Measurements from ENCODE around the gene PPARA.

Gene PPARA

GRCh38 chr22:46122980-46123693 lies 27.2 kb upstream of the PPARA start:
- Histone ChIP-seq H3K27ac (ENCODE audit: low read length) (no peak overlapping the region), H3K4me1 (ENCODE audit: control insufficient read depth in 1 of 2, insufficient read depth in 2 of 2, low read length in 2 of 2) (peaks cover 0 to 5% of the 10 kb centered on the region in 2 donors), H3K36me3 (ENCODE audit: control insufficient read depth in 1 of 2, insufficient read depth in 2 of 2, low read length in 2 of 2) (no peaks in the 10 kb centered on the region), H3K9me3 (ENCODE audit: control insufficient read depth in 1 of 2, low read length in 2 of 2) (no peaks in the 10 kb centered on the region), H3K27me3 (ENCODE audit: low read depth, low read length) (no peaks in the 10 kb centered on the region), H3K4me3 (ENCODE audit: low read depth in 1 of 2, low read length in 2 of 2) (peak overlapping the region in 1 of 2 donors; percentile 14)

GRCh38 chr22:46123694-46124382 lies 26.5 kb upstream of the PPARA start:
- H3K27ac ChIP-seq (ENCODE audit: low read length) = no peak overlapping the region
- H3K36me3 ChIP-seq (ENCODE audit: control insufficient read depth in 1 of 2, insufficient read depth in 2 of 2, low read length in 2 of 2) = no peaks in the 10 kb centered on the region
- H3K9me3 ChIP-seq (ENCODE audit: control insufficient read depth in 1 of 2, low read length in 2 of 2) = no peaks in the 10 kb centered on the region
- H3K4me3 ChIP-seq (ENCODE audit: low read depth in 1 of 2, low read length in 2 of 2) = no peak overlapping the region
- peaks cover 0 to 5% of the 10 kb centered on the region in 2 donors for H3K4me1 ChIP-seq (ENCODE audit: control insufficient read depth in 1 of 2, insufficient read depth in 2 of 2, low read length in 2 of 2)
- H3K27me3 ChIP-seq (ENCODE audit: low read depth, low read length) = no peaks in the 10 kb centered on the region

- Histone ChIP-seq H3K9me3 (ENCODE audit: control insufficient read depth in 1 of 2, low read length in 2 of 2) (no peaks in the 10 kb centered on the region), H3K4me3 (ENCODE audit: low read depth in 1 of 2, low read length in 2 of 2) (no peak overlapping the region), H3K4me1 (ENCODE audit: control insufficient read depth in 1 of 2, insufficient read depth in 2 of 2, low read length in 2 of 2) (peaks cover 0 to 5% of the 10 kb centered on the region in 2 donors), H3K36me3 (ENCODE audit: control insufficient read depth in 1 of 2, insufficient read depth in 2 of 2, low read length in 2 of 2) (no peaks in the 10 kb centered on the region), H3K27me3 (ENCODE audit: low read depth, low read length) (no peaks in the 10 kb centered on the region), H3K27ac (ENCODE audit: low read length) (no peak overlapping the region)
These were observed 25.8 kb upstream of the PPARA start for GRCh38 chr22:46124383-46125144.

GRCh38 chr22:46125311-46125710 lies 25.0 kb upstream of the PPARA start:
- no peak overlapping the region for H3K27ac ChIP-seq (ENCODE audit: low read length)
- no peaks in the 10 kb centered on the region for H3K36me3 ChIP-seq (ENCODE audit: control insufficient read depth in 1 of 2, insufficient read depth in 2 of 2, low read length in 2 of 2)
- peaks cover 0 to 5% of the 10 kb centered on the region in 2 donors for H3K4me1 ChIP-seq (ENCODE audit: control insufficient read depth in 1 of 2, insufficient read depth in 2 of 2, low read length in 2 of 2)
- no peak overlapping the region for H3K4me3 ChIP-seq (ENCODE audit: low read depth in 1 of 2, low read length in 2 of 2)
- no peaks in the 10 kb centered on the region for H3K9me3 ChIP-seq (ENCODE audit: control insufficient read depth in 1 of 2, low read length in 2 of 2)
- no peaks in the 10 kb centered on the region for H3K27me3 ChIP-seq (ENCODE audit: low read depth, low read length)

GRCh38 chr22:46125816-46126765 lies 24.2 kb upstream of the PPARA start:
- peaks cover 0 to 5% of the 10 kb centered on the region in 2 donors for H3K4me1 ChIP-seq (ENCODE audit: control insufficient read depth in 1 of 2, insufficient read depth in 2 of 2, low read length in 2 of 2)
- H3K4me3 ChIP-seq (ENCODE audit: low read depth in 1 of 2, low read length in 2 of 2) = no peak overlapping the region
- no peaks in the 10 kb centered on the region for H3K36me3 ChIP-seq (ENCODE audit: control insufficient read depth in 1 of 2, insufficient read depth in 2 of 2, low read length in 2 of 2)
- no peaks in the 10 kb centered on the region for H3K27me3 ChIP-seq (ENCODE audit: low read depth, low read length)
- H3K27ac ChIP-seq (ENCODE audit: low read length) = no peak overlapping the region
- H3K9me3 ChIP-seq (ENCODE audit: control insufficient read depth in 1 of 2, low read length in 2 of 2) = no peaks in the 10 kb centered on the region

DNA sequence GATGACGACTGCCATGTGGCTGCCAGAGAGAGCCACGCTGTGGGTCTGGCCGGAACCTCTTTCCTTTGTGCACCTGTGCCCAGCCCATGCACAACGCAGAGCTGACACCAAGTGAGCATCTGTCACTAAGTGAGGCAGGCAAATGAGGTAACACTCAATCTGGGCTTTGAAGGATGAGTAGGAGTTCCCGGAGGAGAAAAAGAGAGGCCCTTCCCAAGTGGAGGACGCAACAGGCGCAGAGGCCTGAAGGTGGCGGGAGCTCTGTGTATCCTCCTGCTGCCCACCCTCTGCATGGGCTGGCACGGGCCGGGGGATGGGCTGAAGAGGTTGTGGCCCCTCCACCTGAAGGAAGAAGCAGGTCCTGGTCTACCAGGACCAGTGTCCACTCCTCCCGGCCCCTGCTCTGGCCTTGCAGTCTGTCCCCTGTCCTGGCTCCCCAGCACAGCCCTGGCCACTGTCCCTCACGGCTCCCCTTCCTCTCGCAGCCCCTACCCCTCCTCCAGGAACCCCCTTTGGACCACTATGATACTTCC lies 23.4 kb upstream of the PPARA start:
- Histone ChIP-seq H3K9me3 (ENCODE audit: control insufficient read depth in 1 of 2, low read length in 2 of 2) (no peaks in the 10 kb centered on the region), H3K4me1 (ENCODE audit: control insufficient read depth in 1 of 2, insufficient read depth in 2 of 2, low read length in 2 of 2) (peaks cover 0 to 5% of the 10 kb centered on the region in 2 donors), H3K36me3 (ENCODE audit: control insufficient read depth in 1 of 2, insufficient read depth in 2 of 2, low read length in 2 of 2) (no peaks in the 10 kb centered on the region), H3K4me3 (ENCODE audit: low read depth in 1 of 2, low read length in 2 of 2) (no peak overlapping the region), H3K27me3 (ENCODE audit: low read depth, low read length) (no peaks in the 10 kb centered on the region), H3K27ac (ENCODE audit: low read length) (no peak overlapping the region)

DNA sequence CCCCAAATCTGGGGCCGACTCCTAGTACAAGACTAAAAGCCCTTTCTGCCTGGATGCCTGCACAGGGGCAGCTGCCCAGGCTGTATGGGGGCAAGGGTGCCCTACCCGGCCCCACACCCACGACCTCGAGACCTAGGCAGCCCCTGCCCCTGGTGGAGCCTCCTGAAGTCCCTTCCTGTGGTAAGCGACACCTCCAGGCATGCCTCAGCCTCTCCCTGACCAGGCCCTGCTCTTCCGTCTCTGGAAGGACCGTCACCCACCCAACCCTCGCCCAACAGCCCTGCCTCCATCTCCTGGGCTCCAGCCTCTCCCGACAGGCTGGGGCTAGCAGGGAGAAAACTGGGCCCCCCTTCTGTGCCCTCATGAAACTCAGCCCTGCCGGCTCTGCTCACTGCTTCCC lies 22.8 kb upstream of the PPARA start:
- peaks cover 0 to 3% of the 10 kb centered on the region in 2 donors for H3K4me1 ChIP-seq (ENCODE audit: control insufficient read depth in 1 of 2, insufficient read depth in 2 of 2, low read length in 2 of 2)
- H3K9me3 ChIP-seq (ENCODE audit: control insufficient read depth in 1 of 2, low read length in 2 of 2) = no peaks in the 10 kb centered on the region
- no peaks in the 10 kb centered on the region for H3K27me3 ChIP-seq (ENCODE audit: low read depth, low read length)
- H3K36me3 ChIP-seq (ENCODE audit: control insufficient read depth in 1 of 2, insufficient read depth in 2 of 2, low read length in 2 of 2) = no peaks in the 10 kb centered on the region
- H3K27ac ChIP-seq (ENCODE audit: low read length) = no peak overlapping the region
- H3K4me3 ChIP-seq (ENCODE audit: low read depth in 1 of 2, low read length in 2 of 2) = no peak overlapping the region

DNA sequence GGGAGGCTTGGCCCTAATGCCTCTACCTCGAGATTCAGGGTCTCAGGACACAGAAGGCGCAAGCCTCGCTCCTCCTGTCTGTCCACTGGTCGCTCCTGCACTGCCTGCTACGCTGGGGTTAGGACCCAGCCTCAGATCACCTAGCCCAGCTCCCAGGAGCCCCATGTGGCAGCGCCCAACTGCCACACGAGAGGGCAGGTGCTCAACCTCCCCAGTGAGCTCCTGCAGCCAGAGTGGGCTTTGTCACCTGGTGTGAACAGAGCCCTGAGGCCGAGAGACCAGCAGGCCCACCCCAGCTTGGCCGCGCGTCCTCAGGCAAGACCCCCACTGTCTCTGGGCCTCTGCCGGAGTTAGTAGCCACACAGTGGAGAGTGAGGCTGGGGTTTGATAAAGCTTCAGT lies 21.7 kb upstream of the PPARA start:
- no peak overlapping the region for H3K27ac ChIP-seq (ENCODE audit: low read length)

GRCh38 chr22:46129390-46130041 lies 20.8 kb upstream of the PPARA start:
- Histone ChIP-seq H3K4me1 (ENCODE audit: control insufficient read depth in 1 of 2, insufficient read depth in 2 of 2, low read length in 2 of 2) (no peaks in the 10 kb centered on the region), H3K27me3 (ENCODE audit: low read depth, low read length) (no peaks in the 10 kb centered on the region), H3K36me3 (ENCODE audit: control insufficient read depth in 1 of 2, insufficient read depth in 2 of 2, low read length in 2 of 2) (no peaks in the 10 kb centered on the region), H3K4me3 (ENCODE audit: low read depth in 1 of 2, low read length in 2 of 2) (no peak overlapping the region), H3K9me3 (ENCODE audit: control insufficient read depth in 1 of 2, low read length in 2 of 2) (no peaks in the 10 kb centered on the region), H3K27ac (ENCODE audit: low read length) (no peak overlapping the region)

More for the DNA sequence above, 21.7 kb upstream of the PPARA start:
- Histone ChIP-seq H3K36me3 (ENCODE audit: control insufficient read depth in 1 of 2, insufficient read depth in 2 of 2, low read length in 2 of 2) (no peaks in the 10 kb centered on the region), H3K9me3 (ENCODE audit: control insufficient read depth in 1 of 2, low read length in 2 of 2) (no peaks in the 10 kb centered on the region), H3K4me1 (ENCODE audit: control insufficient read depth in 1 of 2, insufficient read depth in 2 of 2, low read length in 2 of 2) (no peaks in the 10 kb centered on the region), H3K4me3 (ENCODE audit: low read depth in 1 of 2, low read length in 2 of 2) (no peak overlapping the region), H3K27me3 (ENCODE audit: low read depth, low read length) (no peaks in the 10 kb centered on the region)

DNA sequence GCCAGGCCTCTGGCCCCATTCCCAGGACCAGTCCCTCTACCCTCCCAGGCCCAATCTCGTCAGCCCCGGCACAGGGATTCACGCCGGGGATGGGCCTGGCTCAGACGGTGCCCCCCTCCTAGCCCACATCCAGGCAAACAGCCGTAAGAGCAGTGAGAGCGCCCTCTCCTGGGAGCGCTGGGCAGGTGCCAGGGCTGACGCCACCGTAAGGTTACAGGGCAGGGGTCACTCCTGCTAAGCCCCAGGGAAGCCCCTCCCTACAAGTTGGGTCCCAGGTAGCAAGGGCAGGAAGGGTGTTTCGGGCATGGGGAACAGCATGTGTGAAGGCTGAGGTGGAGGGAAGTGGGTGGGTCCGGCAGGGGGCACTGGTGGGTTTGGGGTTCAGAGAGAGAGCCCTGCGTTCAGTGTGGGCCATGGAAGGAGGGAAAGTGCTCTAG lies 19.2 kb upstream of the PPARA start:
- Histone ChIP-seq H3K36me3 (ENCODE audit: control insufficient read depth in 1 of 2, insufficient read depth in 2 of 2, low read length in 2 of 2) (no peaks in the 10 kb centered on the region), H3K27ac (ENCODE audit: low read length) (no peak overlapping the region), H3K4me3 (ENCODE audit: low read depth in 1 of 2, low read length in 2 of 2) (no peak overlapping the region), H3K4me1 (ENCODE audit: control insufficient read depth in 1 of 2, insufficient read depth in 2 of 2, low read length in 2 of 2) (no peaks in the 10 kb centered on the region), H3K27me3 (ENCODE audit: low read depth, low read length) (no peaks in the 10 kb centered on the region), H3K9me3 (ENCODE audit: control insufficient read depth in 1 of 2, low read length in 2 of 2) (no peaks in the 10 kb centered on the region)

Measured in muscle layer of duodenum (tissue), 2 donors.